GM12878 (cell line): ENCODE results near the gene EEIG2. TPM values are rescaled to one million over a fixed set of nuclear protein-coding genes. Genes with fewer than 3 reads are reported as not detected.

ENCODE experiments used
- ATAC-seq: fragments of 200-7000 bp; cut with Tn5 transposase; 3 replicates; pipeline ENCODE4 v1.9.1; 2020; ENCODE audit warnings: mild to moderate bottlenecking, moderate library complexity
- BruUV-seq: library from RNA; stranded (reverse); fragments of 400-500 nt; replicated peaks from 2 replicates; lab custom pipeline; 2021; lab: Mats Ljungman, UMichigan
- CTCF ChIA-PET: fragments of 300-600 bp; sonication (Branson Sonifier 250); formaldehyde crosslinking; extraction: SDS; loops from one replicate; lab custom pipeline; 2021; ENCODE audit warnings: inconsistent platforms; lab: Yijun Ruan, JAX
- POLR2A ChIA-PET: fragments of 350-600 bp; formaldehyde crosslinking; extraction: SDS; loops from one replicate; lab custom pipeline; 2021; ENCODE audit warnings: inconsistent platforms; lab: Charles Lee
- RAD21 ChIA-PET: fragments of 300-600 bp; sonication (Branson Sonifier 250); formaldehyde crosslinking; loops from one replicate; lab custom pipeline; 2023; ENCODE audit warnings: antibody characterized with exemption; ENCODE audit not compliant: unreplicated experiment; lab: Charles Lee
- SMC1A ChIA-PET: fragments of 300-600 bp; sonication (Branson Sonifier 250); formaldehyde crosslinking; loops from one replicate; lab custom pipeline; 2023; ENCODE audit not compliant: unreplicated experiment, uncharacterized antibody; lab: Charles Lee
- DNase-seq: peaks from one replicate; pipeline ENCODE4 v3.0.0-alpha.2; 2011; ENCODE audit warnings: low read depth, low spot score
- FAIRE-seq: peaks from 3 replicates; lab custom pipeline; 2011; peaks lifted over from hg19 to GRCh38; lab: Jason Lieb, UNC
- H2AFZ ChIP-seq: 2 replicates; pipeline ENCODE4 v1.6.0; 2011; ENCODE audit warnings: low read depth, low read length, control low read depth; ENCODE audit not compliant: control insufficient read depth
- H3K27ac ChIP-seq: 2 replicates; pipeline ENCODE4 v1.5.1; 2011; ENCODE audit warnings: control low read depth; ENCODE audit not compliant: control insufficient read depth, insufficient read depth
- H3K27me3 ChIP-seq, 2 experiments: replicated peaks in 1 of 2; 2 replicates each; pipeline versions ENCODE4 v1.6.0 to v1.6.1; 2011; ENCODE audit warnings: low read length in 1 of 2; ENCODE audit not compliant: control insufficient read depth in 2 of 2, insufficient read depth in 2 of 2
- H3K36me3 ChIP-seq, 2 experiments: 2 replicates each; pipeline ENCODE4 v1.5.1; 2011; ENCODE audit warnings: low read length in 1 of 2; ENCODE audit not compliant: control insufficient read depth in 2 of 2, insufficient read depth in 2 of 2
- H3K4me1 ChIP-seq: 2 replicates; pipeline ENCODE4 v1.6.1; 2011; ENCODE audit warnings: mild to moderate bottlenecking, low read length, moderate library complexity, mixed read lengths; ENCODE audit not compliant: control insufficient read depth, insufficient read depth
- H3K4me2 ChIP-seq: 2 replicates; pipeline ENCODE4 v1.6.0; 2011; ENCODE audit warnings: control low read depth; ENCODE audit not compliant: control insufficient read depth, insufficient read depth
- H3K4me3 ChIP-seq: fragments of 200-600 bp; sonication (generic); 2 replicates; pipeline ENCODE4 v1.5.1; 2016
- H3K79me2 ChIP-seq: 2 replicates; pipeline ENCODE4 v1.6.0; 2011; ENCODE audit warnings: low read length; ENCODE audit not compliant: control insufficient read depth, insufficient read depth
- H3K9ac ChIP-seq: 2 replicates; pipeline ENCODE4 v1.8.0; 2011; ENCODE audit warnings: low read length, control low read depth, mixed read lengths; ENCODE audit not compliant: control insufficient read depth, insufficient read depth
- H3K9me3 ChIP-seq: replicated peaks from 3 replicates; pipeline ENCODE4 v1.5.1; 2011; ENCODE audit warnings: mild to moderate bottlenecking, low read length; ENCODE audit not compliant: control insufficient read depth, insufficient read depth
- H4K20me1 ChIP-seq: 2 replicates; pipeline ENCODE4 v1.6.0; 2011; ENCODE audit not compliant: control insufficient read depth, insufficient read depth
- CEBPB ChIP-seq, 2 experiments: fragments of 150-350 bp in 1 of 2; IDR thresholded peaks; 2 replicates each; pipeline ENCODE4 v1.6.1; 2012 to 2014; ENCODE audit warnings: low read depth in 2 of 2, low read length in 2 of 2, borderline replicate concordance in 1 of 2, inconsistent platforms in 1 of 2
- EGR1 ChIP-seq, 2 experiments: IDR thresholded peaks; 1 replicate in 1 of 2; 2 replicates in 1 of 2; pipeline ENCODE4 v1.6.1; 2011 to 2012; ENCODE audit warnings: low read depth in 2 of 2, low read length in 2 of 2, borderline replicate concordance in 1 of 2, mild to moderate bottlenecking in 1 of 2, moderate library complexity in 1 of 2
- NFIC ChIP-seq: IDR thresholded peaks from 2 replicates; pipeline ENCODE4 v1.6.1; 2012; ENCODE audit warnings: low read depth, mild to moderate bottlenecking, inconsistent platforms, low read length, moderate library complexity
- RBBP5 ChIP-seq: fragments of 200-600 bp; sonication (generic); conservative IDR thresholded peaks from 2 replicates; pipeline ENCODE4 v1.6.1; 2016
- SPI1 ChIP-seq: IDR thresholded peaks from 2 replicates; pipeline ENCODE4 v1.6.1; 2011; ENCODE audit warnings: low read depth, mild to moderate bottlenecking, low read length, moderate library complexity, borderline replicate concordance; ENCODE audit not compliant: insufficient read depth
- SUPT20H ChIP-seq: IDR thresholded peaks from 2 replicates; pipeline ENCODE4 v1.6.1; 2011; ENCODE audit warnings: low read depth, mild to moderate bottlenecking, low read length, moderate library complexity, borderline replicate concordance; ENCODE audit not compliant: control insufficient read depth
- TAF1 ChIP-seq: IDR thresholded peaks from 2 replicates; pipeline ENCODE4 v1.6.1; 2011; ENCODE audit warnings: mild to moderate bottlenecking, low read depth, low read length, borderline replicate concordance
- WGBS: methylation state at CpG from one replicate; pipeline ENCODE4 v1.1.6; 2016; ENCODE audit warnings: low lambda C conversion rate; ENCODE audit not compliant: insufficient replicate concordance, insufficient coverage; ENCODE audit errors: missing lambda C conversion rate; 5-methylcytosine and 5-hydroxymethylcytosine counted together
- in situ Hi-C: fragments of 300-500 bp; cut with MboI; formaldehyde crosslinking; loops from 9 replicates; pipeline ENCODE4 v1.14.3; 2018; ENCODE audit warnings: mixed read lengths
- intact Hi-C: fragments of 100-400 bp; cut with micrococcal nuclease; formaldehyde crosslinking; loops from one replicate; pipeline ENCODE4 v1.14.2; 2022; ENCODE audit not compliant: unreplicated experiment
- polyA plus RNA-seq, 11 experiments: library from polyadenylated mRNA; depleted of rRNA in 4 of 11; unstranded in 6 of 11; stranded (reverse) in 5 of 11; fragments of >200 nt; fragmentation: Nextera tagmentation in 4 of 11; fragmentation: Illumina TruSeq in 1 of 11; extraction: Ambion mirVana in 4 of 11; extraction: Trizol in 1 of 11; gene quantifications; 1 replicate in 1 of 11; 2 replicates in 10 of 11; pipeline versions ENCODE4 v1.2.1 to v1.2.3, GENCODE V29; 2011 to 2016; ENCODE audit warnings: inconsistent platforms in 2 of 11, missing spikeins in 2 of 11, low read depth in 1 of 11
- total RNA-seq, 4 experiments: library from RNA; depleted of rRNA in 3 of 4; stranded (reverse); fragments of >200 nt in 3 of 4; fragmentation: Illumina TruSeq in 1 of 4; extraction: Trizol in 1 of 4; gene quantifications; 2 replicates each; pipeline versions ENCODE4 v1.2.1 to v1.2.3, GENCODE V29; 2013 to 2021
- TF ChIP-seq, protein P1 (sequence below): IDR thresholded peaks from 2 replicates; pipeline ENCODE4 v1.6.1; 2011; ENCODE audit warnings: borderline replicate concordance, low read depth, mild to moderate bottlenecking, moderate library complexity, low read length; ENCODE audit not compliant: insufficient read depth, poor library complexity, severe bottlenecking
- TF ChIP-seq, protein P2 (sequence below): fragments of 450-650 bp; IDR thresholded peaks from 2 replicates; pipeline ENCODE4 v1.6.1; 2018; ENCODE audit warnings: borderline replicate concordance, mild to moderate bottlenecking; ENCODE audit not compliant: partially characterized antibody
- TF ChIP-seq, protein P3 (sequence below): IDR thresholded peaks from 2 replicates; pipeline ENCODE4 v1.6.1; 2012; ENCODE audit warnings: low read depth, low read length, improper control_type of control experiment
- TF ChIP-seq, protein P4 (sequence below): IDR thresholded peaks from 2 replicates; pipeline ENCODE4 v1.6.1; 2012; ENCODE audit warnings: low read length, inconsistent platforms

The EEIG2 gene
- total and polyA plus RNA-seq, 10 of the 15 experiments (the other 5 are each of a cell fraction or from before 2014, with no cell fraction given) = 1.4 to 17.2 (median 9.8) TPM

DNA sequence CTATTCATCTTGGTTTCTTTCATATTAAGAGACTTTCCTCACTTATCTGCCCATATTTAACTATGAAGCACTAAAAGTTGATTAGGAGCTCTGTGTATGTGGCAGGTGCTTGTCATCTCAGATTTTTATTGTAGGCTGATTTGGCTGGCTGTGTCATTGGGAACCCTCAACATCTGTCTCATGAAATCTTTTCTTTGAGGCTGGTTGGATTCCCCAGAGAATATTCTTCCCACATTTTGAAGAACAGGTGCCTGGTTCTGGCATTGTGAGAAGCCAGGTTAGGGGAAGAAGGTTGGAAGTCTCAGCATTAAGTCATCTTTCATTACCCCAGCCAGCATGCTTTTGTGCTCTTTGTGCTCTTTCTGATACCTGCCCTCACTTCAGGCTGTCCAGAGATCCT lies 37.1 kb downstream of the EEIG2 start:
- Histone ChIP-seq H3K4me3 (no peak overlapping the region), H3K4me1 (no peaks in the 10 kb centered on the region), H3K9me3 (no peaks in the 10 kb centered on the region), H2AFZ (no peak overlapping the region), H3K79me2 (no peaks in the 10 kb centered on the region), H3K27ac (no peak overlapping the region), H4K20me1 (no peaks in the 10 kb centered on the region), H3K4me2 (no peak overlapping the region), H3K9ac (no peak overlapping the region), H3K36me3 (no peaks in the 10 kb centered on the region), H3K27me3 (no peaks in the 10 kb centered on the region)
- intact Hi-C loops (no loop called here), in situ Hi-C loops (no loop called here)
- no TSS peak for BruUV-seq
- CTCF ChIA-PET = no interaction called here
- no peak for FAIRE-seq
- ATAC-seq = no peak
- POLR2A ChIA-PET = no interaction called here
- RAD21 ChIA-PET = no interaction called here
- no peak for DNase-seq
- SMC1A ChIA-PET = no interaction called here
- no peak for TF ChIP-seq SUPT20H
- TF ChIP-seq, all 136 proteins: peak for 0

DNA sequence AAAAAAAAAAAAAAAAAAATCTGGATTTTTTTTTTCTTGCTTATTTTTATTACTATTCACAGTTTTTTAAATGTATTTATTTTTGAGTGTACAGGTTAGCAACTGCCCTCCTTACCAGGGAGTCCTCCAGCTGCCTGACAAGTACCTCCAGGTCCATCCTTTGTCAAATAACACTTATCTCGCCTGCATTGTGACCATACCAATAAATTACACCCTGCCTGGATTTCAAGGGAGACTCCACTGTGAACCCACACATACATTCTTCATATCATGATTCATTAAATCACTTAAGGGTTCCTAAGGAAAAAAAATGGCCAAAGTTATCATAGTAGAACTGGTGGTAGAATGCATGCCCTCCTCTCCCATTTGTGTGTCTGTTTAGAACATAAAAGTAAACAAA lies 38.4 kb downstream of the EEIG2 start:
- ChIA-PET POLR2A (no interaction called here), CTCF (interaction anchor here (1.3 kb wide), 1 partner anchor 28 kb away, joined by 4 read pairs; no protein-coding TSS in a partner anchor), SMC1A (interaction anchor here (1.0 to 1.1 kb wide), 2 partner anchors 12 to 13 kb away, joined by 3 read pairs; no protein-coding TSS in a partner anchor), RAD21 (no interaction called here)
- Histone ChIP-seq H3K4me1 (no peaks in the 10 kb centered on the region), H3K9me3 (no peaks in the 10 kb centered on the region), H3K4me2 (no peak overlapping the region), H2AFZ (no peak overlapping the region), H3K27me3 (no peaks in the 10 kb centered on the region), H3K9ac (no peak overlapping the region), H3K79me2 (no peaks in the 10 kb centered on the region), H3K4me3 (no peak overlapping the region), H3K36me3 (no peaks in the 10 kb centered on the region; a peak in 1 of 4 replicates), H4K20me1 (no peaks in the 10 kb centered on the region), H3K27ac (no peak overlapping the region)
- WGBS = 33% methylated on average over 1 of the region's 1 CpG
- intact Hi-C loops = no loop called here
- ATAC-seq (no peak), FAIRE-seq (no peak), DNase-seq (no peak)
- in situ Hi-C loops = no loop called here
- no TSS peak for BruUV-seq
- TF ChIP-seq NFIC = no peak
- no peak for TF ChIP-seq RBBP5
- TF ChIP-seq, protein P1, sequence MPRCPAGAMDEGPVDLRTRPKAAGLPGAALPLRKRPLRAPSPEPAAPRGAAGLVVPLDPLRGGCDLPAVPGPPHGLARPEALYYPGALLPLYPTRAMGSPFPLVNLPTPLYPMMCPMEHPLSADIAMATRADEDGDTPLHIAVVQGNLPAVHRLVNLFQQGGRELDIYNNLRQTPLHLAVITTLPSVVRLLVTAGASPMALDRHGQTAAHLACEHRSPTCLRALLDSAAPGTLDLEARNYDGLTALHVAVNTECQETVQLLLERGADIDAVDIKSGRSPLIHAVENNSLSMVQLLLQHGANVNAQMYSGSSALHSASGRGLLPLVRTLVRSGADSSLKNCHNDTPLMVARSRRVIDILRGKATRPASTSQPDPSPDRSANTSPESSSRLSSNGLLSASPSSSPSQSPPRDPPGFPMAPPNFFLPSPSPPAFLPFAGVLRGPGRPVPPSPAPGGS = no peak
- TF ChIP-seq, protein P2, sequence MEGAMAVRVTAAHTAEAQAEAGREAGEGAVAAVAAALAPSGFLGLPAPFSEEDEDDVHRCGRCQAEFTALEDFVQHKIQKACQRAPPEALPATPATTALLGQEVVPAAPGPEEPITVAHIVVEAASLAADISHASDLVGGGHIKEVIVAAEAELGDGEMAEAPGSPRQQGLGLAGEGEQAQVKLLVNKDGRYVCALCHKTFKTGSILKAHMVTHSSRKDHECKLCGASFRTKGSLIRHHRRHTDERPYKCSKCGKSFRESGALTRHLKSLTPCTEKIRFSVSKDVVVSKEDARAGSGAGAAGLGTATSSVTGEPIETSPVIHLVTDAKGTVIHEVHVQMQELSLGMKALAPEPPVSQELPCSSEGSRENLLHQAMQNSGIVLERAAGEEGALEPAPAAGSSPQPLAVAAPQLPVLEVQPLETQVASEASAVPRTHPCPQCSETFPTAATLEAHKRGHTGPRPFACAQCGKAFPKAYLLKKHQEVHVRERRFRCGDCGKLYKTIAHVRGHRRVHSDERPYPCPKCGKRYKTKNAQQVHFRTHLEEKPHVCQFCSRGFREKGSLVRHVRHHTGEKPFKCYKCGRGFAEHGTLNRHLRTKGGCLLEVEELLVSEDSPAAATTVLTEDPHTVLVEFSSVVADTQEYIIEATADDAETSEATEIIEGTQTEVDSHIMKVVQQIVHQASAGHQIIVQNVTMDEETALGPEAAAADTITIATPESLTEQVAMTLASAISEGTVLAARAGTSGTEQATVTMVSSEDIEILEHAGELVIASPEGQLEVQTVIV = no peak
- no peak for TF ChIP-seq EGR1 (IDR thresholded peaks at IDR 0.05; ENCODE audit: borderline replicate concordance in 1 of 2, low read depth in 2 of 2, low read length in 2 of 2)
- TF ChIP-seq, protein P3, sequence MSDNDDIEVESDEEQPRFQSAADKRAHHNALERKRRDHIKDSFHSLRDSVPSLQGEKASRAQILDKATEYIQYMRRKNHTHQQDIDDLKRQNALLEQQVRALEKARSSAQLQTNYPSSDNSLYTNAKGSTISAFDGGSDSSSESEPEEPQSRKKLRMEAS = no peak
- no peak for TF ChIP-seq CEBPB (IDR thresholded peaks at IDR 0.05; ENCODE audit: borderline replicate concordance in 1 of 2, low read depth in 2 of 2, low read length in 2 of 2)
- TF ChIP-seq, protein P4, sequence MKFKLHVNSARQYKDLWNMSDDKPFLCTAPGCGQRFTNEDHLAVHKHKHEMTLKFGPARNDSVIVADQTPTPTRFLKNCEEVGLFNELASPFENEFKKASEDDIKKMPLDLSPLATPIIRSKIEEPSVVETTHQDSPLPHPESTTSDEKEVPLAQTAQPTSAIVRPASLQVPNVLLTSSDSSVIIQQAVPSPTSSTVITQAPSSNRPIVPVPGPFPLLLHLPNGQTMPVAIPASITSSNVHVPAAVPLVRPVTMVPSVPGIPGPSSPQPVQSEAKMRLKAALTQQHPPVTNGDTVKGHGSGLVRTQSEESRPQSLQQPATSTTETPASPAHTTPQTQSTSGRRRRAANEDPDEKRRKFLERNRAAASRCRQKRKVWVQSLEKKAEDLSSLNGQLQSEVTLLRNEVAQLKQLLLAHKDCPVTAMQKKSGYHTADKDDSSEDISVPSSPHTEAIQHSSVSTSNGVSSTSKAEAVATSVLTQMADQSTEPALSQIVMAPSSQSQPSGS = no peak
- no peak for TF ChIP-seq SPI1
- TF ChIP-seq TAF1 = no peak
